ENCODE results near the gene NRL.

Gene NRL

DNA sequence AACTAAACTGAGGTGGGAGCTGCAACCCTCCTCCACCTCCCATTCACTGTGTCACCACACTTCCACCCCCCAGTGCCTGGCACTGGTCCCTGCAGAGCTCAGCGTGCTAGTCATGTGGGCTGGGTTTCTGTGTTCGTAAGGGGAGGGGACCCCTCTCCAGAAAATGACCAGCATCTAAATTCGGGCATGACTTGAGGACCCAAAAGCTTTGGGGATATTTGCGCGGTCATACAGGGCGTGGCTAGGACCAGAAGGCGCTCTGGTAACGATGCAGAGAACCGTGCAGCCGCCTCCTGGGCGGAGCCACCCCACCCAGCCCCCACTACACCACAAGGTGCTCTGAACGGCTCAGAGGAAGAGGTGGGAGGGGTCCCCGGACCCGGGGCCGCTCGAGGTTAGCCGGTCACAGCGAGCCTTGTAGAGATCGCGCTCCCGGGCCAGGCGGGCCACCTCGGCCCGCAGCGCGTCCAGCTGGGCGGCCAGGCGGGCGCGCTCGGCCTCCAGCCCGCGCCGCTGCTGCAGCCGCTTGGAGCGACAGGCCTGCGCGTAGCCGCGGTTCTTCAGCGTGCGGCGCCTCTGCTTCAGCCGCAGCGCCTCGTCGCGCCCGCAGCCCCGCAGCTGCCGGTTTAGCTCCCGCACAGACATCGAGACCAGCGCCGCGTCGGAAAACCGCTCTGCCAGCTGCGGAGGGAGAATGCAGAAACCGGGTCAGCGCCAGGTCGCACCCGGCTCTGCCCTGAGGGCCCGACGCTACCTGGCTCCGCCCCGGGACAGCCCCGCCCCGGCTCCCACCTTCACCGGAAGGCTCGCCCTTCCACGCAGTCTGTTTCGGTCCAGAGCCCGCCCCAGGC lies 33.6 kb downstream of the NRL start:
- no peak for DNase-seq (ENCODE audit: low read depth)

DNA sequence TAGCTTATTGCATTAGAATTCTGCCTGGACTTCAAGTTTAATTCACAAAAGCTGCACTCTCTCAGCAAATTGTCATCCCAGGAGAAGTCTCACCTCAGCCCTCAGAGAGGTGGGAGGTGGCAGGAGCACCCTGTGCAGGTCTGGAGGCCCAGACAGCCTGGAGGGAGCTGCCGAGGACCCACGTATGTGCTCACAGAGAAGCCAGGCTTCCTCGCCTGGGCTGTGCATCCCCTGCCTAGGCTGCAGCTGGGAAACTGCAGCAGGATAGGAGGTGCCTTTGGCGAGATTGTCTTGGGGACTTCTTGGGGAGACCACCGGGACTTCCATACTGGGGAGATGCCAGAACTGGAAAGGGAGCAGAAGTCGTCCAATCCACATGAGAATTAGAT lies 34.6 kb downstream of the NRL start:
- DNase-seq (ENCODE audit: low read depth), result no peak

DNA sequence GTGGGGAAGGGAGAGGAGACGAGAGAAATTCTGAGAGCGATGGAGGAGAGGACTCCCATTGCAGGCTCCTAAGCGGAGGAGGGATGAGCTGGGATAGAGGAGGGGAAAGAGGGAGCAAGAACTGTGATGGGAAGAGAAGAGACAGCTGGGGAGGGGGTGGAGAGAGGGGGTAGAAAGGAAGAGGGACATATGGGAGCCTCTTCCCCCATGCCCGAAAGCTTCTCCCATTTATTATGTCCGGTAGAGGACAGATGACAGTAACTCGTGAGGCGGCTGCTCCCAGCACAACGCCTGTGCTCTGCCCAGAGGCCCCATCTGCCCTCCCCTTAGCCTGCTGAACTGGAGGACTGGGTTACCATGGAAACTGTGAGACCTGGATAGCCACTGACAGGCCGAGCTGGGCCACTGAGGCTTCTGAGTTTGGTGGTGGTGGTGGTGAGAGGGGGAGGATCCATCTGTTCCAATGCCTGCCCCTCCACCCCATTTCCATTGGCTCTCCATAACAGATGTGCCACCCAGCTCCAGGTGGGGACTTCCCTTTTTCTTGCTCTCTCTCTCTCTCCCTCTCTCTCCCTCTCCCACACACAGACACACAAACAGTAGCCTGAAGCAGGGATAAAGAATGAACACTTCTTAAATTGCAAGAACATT lies 35.1 kb downstream of the NRL start:
- DNase-seq (ENCODE audit: low read depth), result no peak

DNA sequence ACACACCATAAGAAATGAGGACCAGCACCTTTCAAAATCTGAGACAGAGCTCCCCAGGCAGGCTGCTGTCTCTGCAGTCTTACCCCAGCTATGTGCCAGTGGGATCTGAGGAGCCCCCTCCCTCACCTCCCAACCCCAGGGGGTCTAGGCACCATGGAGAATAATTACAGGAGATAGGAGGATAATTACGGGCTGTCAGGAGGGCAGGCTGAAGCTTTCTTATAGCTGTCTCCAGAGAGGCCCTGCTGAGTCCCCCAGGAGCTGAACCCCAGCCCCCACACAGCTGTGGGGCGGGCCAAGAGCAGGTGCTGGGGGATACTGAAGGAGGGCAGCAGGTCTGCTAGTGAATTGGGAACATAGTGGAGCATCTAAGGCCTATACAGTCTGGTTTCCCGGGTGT lies 36.6 kb downstream of the NRL start:
- DNase-seq (ENCODE audit: low read depth), result no peak

DNA sequence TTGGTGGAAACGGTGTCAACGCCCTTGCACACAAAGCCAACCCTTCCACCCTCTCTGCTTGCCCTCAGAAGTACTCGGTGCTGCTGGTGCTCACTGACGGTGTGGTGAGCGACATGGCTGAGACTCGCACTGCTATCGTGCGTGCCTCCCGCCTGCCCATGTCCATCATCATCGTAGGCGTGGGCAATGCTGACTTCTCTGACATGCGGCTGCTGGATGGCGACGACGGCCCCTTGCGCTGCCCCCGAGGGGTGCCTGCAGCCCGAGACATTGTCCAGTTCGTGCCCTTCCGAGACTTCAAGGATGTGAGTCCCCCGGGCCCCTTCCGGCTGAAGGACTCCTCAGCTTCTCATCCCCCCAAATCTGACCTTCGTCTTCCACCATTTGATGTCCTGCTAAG lies 37.7 kb downstream of the NRL start:
- no peak for DNase-seq (ENCODE audit: low read depth)

DNA sequence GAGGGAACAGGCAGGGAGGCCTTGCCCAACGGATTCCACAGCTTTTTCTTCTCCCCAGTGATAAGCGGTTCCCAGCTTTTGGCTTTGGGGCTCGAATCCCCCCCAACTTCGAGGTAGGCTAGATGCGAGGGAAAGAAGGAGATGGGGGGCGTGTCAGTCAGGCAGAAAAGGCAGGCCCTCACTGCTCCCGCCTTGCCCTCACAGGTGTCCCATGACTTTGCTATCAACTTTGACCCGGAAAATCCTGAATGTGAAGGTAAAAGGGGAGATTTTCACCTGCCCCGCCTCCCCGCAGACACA lies 38.5 kb downstream of the NRL start:
- no peak for DNase-seq (ENCODE audit: low read depth)

DNA sequence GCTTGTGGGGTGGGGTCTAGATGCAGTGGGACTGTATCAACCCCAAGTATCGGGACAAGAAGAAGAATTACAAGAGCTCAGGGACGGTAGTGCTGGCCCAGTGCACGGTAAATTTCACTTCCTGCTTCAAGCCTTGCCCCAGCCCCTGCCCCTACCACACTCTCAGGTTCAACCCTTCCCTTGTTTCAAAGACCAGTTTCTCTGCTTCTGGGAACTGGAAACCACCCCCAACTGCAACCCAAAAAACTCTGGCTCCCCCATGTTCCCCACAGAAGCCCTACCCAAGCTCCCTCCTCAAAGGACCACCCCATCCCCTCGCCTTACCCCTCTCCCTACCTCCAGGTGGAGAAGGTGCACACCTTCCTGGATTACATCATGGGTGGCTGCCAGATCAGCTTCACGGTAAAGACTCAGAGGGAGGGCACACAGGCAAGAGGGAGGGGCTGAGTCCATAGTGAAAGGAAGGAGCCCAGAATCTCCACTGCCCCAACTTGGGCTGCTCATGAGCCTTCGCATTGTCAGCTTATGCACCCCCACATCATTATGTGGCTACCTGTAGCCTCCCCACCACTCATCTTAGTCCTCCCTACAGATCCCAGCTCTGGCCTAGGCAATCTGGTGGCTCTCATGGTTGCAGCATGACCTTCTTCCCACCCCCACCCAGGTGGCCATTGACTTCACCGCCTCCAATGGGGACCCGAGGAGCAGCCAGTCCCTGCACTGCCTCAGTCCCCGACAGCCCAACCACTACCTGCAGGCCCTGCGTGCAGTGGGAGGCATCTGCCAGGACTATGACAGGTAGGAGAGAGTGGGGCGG lies 39.1 kb downstream of the NRL start:
- no peak for DNase-seq (ENCODE audit: low read depth)

DNA sequence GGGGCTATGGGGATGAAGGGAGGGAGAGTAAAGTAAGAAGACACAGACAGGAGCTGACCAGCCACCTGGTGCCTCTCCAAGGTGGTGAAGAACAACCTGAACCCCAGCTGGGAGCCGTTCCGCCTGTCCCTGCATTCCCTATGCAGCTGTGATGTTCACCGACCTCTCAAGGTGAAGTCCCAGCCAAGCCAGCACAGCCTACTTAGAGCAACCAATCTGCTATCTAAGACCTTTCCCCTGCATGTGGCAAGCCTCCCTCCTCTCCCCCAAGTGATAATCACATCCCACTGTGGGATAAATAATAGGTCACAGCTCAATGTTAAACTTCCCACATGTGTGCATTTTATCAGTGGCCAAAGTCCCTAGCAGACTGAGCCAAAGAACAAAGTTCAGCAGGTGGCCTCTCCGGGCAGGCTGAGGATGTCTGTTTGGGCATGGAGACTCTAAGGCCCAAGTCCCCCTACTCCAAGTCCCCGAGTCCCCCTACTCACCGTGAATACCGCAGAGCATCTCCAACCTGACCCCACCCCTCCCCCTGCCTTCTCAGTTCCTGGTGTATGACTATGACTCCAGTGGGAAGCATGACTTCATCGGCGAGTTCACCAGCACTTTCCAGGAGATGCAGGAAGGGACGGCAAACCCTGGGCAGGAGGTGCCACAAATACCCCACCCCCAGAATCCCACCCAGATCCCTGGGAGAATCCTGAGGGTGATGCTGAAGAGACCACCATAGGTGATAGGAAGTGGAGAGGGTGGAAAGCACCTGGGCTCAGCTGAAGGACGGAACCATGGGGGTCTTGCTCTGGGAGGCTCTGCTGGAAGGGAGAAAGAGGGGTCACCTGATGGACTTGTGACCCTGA lies 39.9 kb downstream of the NRL start:
- DNase-seq (ENCODE audit: low read depth), result no peak

DNA sequence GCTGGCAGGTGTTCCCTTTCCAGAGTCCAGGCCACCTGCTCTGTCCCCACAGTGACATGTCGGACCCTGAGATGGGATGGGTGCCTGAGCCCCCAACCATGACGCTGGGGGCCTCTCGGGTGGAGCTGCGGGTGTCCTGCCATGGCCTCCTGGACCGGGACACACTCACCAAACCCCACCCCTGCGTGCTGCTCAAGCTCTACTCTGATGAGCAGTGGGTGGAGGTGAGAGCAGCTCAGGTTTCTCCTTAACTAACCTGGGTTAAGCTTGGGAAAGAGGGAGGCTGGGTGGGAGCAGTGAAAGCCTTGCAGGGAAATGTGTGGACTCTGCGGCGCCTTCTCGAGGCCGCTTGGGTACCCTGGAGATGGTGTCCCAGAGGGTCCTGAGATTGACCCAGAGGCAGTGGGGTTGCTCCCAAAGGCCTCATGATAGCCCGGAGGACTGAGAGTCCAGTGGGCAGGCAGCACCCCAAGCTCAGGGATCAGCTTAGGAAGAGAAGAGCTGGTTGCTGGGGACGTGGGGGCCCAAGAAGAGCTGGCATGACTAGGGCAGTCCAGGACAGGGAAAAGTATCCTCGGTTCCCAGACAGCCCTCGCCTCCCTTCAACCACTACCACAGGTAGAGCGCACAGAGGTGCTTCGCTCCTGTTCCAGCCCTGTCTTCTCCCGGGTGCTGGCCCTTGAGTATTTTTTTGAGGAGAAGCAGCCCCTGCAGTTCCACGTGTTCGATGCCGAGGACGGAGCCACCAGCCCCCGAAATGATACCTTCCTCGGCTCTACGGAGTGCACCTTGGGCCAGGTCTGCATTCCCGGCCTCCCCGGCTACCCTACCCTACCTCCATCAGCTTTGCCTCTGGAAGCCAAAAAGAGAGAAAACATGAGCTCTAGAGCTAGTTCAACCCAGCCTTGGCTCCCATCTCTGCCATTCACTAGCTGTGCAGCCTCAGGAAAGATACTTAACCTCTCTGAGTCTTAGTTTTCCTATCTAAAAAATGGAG lies 41.6 kb downstream of the NRL start:
- no peak for DNase-seq (ENCODE audit: low read depth)

DNA sequence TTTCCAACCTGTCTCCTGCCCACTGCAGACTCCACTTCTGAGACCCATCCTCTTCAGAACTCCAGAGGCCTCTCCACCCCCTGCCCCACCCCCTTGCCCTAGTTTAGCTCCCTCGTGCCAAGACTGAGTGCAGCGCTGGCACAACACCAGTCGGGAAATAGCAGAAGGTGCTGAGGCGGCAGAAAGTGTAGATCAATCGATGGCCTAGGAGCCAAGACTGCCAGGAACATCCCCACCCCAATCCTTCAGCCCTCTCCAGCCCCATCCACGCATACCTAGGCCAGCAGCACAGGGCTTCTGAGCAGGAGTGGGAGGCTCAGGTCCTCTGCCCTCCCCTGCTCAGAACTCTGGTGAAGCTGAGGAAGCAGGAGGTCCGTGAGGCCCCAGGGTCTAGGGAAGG lies 42.3 kb downstream of the NRL start:
- no peak for DNase-seq (ENCODE audit: low read depth)

DNA sequence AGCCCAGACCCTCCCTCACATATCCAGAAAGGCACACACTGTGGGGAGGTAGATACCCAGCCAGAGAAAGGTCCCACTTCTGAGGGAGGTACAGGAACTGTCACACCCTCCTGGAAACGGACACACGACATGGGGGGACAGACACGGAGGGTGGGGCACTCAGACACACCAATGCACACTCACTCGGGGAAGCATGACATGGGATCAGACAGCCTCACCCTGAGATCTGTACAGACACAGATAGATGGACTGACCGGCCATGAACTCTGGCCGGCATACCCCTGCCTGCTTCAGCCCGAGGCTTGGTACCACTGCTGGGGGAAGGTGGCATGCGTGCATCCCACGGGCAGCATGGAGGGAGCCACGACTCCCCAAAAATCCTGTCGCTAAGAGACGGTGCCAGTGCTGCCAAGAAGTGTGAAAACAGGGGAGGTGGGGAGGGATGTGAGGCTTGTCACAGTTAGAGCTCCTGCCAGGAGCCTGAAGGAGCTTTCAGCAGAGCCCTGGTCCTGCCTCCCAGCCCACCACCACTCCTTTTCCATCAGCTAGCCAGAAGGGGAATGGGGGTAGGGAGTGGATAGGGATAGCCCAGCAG lies 42.8 kb downstream of the NRL start:
- DNase-seq (ENCODE audit: low read depth), result no peak

DNA sequence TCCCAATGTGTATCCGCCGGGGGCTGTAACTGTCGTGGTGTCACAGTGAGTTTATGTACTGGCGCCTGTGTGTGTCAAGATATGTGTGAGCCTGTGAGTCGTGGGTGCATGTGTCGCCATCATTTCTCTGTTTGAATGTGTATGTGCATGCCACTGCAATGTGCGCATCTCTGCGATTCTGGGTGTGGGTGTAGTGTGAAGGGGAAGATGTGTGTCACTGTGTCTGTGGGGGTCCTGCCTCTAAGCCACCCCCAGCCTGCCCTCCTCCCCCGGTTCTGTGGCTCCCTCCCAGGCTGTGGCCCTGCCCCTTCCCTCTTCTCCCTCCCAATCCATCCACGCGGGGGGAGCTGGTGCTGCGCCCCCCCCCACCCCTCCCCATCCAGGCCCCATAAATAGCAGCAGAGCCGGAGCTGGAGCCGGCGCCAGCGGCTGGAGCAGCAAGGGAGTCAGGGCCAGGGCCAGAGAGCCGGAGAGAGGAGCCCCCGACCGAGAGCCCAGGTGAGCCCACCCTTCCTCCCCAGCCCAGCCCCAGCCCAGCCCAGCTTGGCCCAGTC lies 43.5 kb downstream of the NRL start, which contains the start of gene CPNE6:
Gene CPNE6, plus strand, starts transcription at position 419 of the 554 bp plus-strand sequence. CDS start 1,375 bp downstream, outside the sequence.
- no peak for DNase-seq (ENCODE audit: low read depth)

DNA sequence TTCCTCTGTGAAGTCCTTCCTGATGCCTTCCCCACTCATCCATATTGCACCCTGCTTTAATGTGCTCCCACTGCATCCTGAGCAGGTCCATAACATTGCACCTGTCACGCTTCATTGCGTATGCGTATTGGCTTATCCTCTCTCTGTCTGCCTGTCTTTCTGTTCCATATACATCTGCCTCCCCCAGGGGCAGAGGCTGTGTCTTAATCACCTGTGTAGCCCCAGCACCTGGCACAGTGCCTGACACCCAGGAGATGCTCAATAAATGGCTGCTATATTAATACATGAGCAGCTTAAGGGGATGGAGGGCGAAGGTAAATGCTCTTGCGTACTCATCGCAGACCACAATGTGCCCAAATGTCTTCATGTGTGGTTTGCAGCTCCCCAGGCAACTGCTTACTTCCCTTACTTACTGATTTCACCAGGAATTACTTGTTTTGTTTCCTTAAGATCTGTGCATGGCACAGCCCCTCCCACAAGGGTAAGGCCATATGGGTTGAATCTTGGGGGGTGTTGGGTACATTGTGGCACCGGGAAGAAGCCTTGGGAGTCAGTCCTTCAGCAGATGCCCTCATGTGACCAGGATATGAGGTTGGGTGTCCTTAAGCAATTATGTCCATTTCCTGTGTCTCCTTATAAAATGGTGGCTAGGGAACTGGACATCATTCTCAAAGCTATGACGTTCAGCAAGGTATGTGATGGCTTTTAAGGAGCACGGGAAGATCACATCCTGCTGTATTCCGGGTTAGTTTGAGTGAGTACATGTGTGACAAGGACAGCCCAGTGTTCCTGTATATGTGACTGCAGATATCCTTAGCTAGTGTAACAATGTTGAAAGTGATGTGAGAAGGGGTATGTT lies 44.2 kb downstream of the NRL start:
- DNase-seq (ENCODE audit: low read depth), result no peak

DNA sequence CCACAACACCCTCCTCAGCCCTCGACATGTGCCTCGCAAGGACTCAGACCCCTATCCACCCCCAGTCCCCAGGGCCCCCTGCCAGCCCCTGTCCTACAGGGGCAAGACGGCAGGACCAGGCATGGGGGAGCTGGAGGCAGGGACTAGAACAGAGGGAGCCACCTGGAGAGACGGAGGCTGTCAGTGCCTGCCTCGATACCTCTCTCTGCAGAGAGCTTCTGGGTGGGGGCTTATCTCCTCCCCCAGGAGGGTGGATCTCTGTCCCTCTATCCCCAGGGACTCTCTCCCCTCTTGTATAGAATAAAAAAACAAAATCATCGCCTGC lies 45.4 kb downstream of the NRL start:
- no peak for DNase-seq (ENCODE audit: low read depth)

DNA sequence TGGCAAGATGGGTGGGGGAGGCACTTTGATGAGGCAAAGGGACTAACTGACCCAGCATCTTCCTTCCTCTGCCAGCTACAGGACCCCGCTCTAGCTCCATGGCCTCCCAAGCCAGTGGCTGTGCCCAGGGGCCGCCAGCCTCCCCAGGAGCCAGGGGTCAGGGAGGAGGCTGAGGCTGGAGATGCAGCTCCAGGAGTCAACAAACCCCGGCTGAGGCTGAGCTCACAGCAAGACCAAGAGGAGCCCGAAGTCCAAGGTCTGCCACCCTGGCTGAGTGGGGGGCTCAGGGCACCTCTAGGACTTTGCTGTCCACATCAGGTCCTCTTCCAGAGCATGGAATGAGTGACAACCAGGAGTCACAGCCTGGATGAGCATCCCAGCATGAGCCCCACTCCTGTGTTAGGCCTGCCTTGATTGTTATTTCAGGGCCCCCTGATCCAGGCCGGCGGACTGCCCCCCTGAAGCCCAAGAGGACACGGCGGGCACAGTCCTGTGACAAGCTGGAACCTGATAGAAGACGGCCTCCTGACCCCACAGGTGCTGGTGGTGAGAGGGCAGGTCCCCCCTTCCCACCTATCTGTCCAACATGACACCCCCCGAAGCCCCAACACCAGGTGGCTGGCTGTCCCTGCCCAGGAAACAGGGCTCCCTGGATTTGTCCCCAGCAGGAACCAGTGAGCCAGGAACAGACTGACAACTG lies 45.9 kb downstream of the NRL start:
- DNase-seq (ENCODE audit: low read depth), result no peak

DNA sequence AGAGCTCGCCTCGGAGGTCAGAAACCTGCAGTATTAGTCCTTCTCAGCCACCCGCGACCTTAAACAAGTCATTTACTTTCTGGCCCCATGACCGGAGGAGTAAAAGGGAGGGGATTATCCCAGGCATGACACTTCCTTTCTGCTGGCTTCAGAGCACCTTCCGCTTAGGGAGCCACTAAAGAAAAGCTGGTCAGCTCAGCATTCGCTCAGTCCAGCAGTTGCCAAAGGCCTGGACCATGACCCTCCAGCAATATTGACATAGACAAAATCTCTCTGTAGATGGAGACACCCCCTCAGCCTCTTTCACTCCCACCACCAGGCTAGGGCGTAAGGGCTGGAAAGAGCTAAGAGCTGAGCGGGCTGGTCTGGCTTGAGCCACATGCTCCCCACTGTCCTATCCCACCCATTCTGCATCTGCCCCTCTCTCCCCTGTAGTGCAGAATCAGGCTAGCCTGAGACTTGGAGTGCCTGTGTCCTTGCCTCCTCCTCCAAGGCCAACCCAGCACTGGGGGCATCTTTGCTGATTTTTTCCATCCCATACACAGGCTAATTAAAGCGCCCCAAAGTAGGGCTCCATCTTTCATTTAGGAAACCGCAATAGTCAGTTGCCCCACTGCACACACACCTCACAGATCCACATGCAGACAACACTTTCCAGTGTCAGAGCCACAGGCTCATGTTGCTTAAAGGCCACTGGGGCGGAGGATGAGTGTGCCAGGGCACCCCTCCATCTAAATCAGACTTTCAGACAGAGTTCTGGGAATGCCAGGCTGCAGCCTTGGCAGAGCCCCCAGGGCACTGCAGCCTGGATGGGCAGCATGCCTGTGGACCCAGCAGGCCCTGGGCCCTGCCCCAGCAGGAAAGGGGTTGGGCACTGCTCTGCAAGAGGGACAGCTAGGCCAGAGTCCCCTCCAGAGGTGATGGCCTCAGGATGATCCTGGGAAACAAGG lies 47.3 kb downstream of the NRL start:
- no peak for DNase-seq (ENCODE audit: low read depth)

DNA sequence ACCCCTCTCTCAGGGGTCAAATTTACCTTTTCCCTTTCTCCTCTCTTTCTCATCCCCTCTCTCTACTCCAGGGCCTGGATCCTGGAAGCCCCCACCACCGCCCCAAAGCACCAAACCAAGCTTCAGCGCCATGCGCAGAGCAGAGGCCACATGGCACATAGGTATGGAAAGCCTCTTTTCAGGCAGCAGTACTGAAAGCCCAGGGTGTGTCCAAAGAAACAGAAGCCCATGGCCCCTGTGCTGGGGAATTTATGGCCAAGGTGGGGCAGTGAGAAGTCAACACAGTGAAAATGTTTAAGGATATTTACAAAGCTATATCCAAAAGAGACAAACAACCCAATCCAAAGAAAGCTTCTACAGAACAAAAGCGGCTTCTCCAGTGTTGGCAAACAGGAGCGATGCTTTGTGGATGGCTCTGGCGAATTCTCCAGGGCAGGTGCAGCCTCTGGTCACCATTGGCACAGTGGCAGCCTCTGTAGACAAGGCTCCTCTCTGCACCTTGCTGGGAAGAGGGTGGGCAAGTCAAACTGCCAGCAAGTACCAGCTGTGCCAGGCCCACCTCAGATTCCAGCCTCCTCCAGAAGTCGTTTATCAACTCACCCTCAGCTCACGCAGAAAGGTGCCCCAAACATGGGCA lies 48.1 kb downstream of the NRL start:
- no peak for DNase-seq (ENCODE audit: low read depth)
